A673 (cell line): ENCODE measurements around the gene PRRC2A.

ENCODE experiments used
- CTCF ChIP-seq: fragments of 300-800, 200-600 bp; sonication (generic); conservative IDR thresholded peaks from 2 replicates; pipeline ENCODE4 v1.5.1; 2017; ENCODE audit warnings: low read depth, mild to moderate bottlenecking, antibody characterized with exemption, low read length, moderate library complexity, mixed read lengths
- EZH2 ChIP-seq: fragments of 200-600 bp; sonication (generic); IDR thresholded peaks from 2 replicates; pipeline ENCODE4 v1.6.1; 2017; ENCODE audit warnings: borderline replicate concordance, low read depth, mild to moderate bottlenecking, mixed read lengths, antibody characterized with exemption, low read length; ENCODE audit not compliant: poor library complexity, severe bottlenecking

DNA sequence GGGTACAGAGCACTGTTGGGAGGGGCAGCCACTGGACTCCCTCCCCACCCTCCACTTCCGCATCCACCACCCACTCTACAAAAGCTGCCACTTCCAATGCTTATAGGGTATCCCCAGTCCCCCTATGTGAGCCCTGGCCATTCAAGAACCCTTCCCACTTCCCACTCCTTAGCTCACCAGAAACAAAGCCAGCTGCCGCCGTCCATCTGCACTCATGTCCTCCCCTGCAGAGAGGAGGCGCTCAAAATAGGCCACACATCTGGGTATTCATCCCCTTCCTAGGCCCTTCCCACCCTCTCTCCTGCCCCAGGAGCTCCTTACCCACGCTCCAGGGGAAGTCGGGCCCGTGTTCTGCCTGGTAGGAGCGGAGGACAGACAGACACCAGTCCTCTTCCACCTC is 66.8 kb downstream of the PRRC2A start:
- TF ChIP-seq CTCF (no peak), EZH2 (no peak)
